GM06990 (cell line): Measurements from ENCODE around the gene SLC23A3.
"Not testable (repeated sequence)": the region's sequence is repeated elsewhere in the genome, so short reads cannot be mapped to it uniquely, and the experiment has no call there.

Experiments used
- DNase-seq: peaks from one replicate; pipeline ENCODE4 v3.0.0-alpha.2; 2011; ENCODE audit not compliant: insufficient read length; ENCODE audit errors: extremely low read depth
- H3K27me3 ChIP-seq: replicated peaks from 2 replicates; pipeline ENCODE4 v1.6.0; 2011; ENCODE audit warnings: low read length; ENCODE audit not compliant: control insufficient read depth, insufficient read depth
- H3K36me3 ChIP-seq: 2 replicates; pipeline ENCODE4 v1.5.1; 2011; ENCODE audit warnings: low read length; ENCODE audit not compliant: control insufficient read depth, insufficient read depth
- H3K4me3 ChIP-seq: replicated peaks from 2 replicates; pipeline ENCODE4 v1.5.1; 2011; ENCODE audit warnings: low read depth, mild to moderate bottlenecking, control low read depth, low read length
- CTCF ChIP-seq: IDR thresholded peaks from 2 replicates; pipeline ENCODE4 v1.5.1; 2011; ENCODE audit warnings: low read length, control low read depth, mild to moderate bottlenecking, inconsistent platforms; ENCODE audit not compliant: insufficient read depth, poor library complexity, severe bottlenecking

Gene SLC23A3

GRCh38 chr2:219205981-219206327 lies 36.1 kb upstream of the SLC23A3 start:
- peaks cover 9% of the 10 kb centered on the region for H3K36me3 ChIP-seq
- TF ChIP-seq CTCF, result no peak
- H3K4me3 ChIP-seq, result peak overlapping the region; percentile 64
- DNase-seq, result no peak
- H3K27me3 ChIP-seq, result no peaks in the 10 kb centered on the region

- no peak for TF ChIP-seq CTCF
- no peak overlapping the region for H3K4me3 ChIP-seq
- no peaks in the 10 kb centered on the region for H3K27me3 ChIP-seq
- DNase-seq, result no peak
- H3K36me3 ChIP-seq, result peaks cover 9% of the 10 kb centered on the region
Measured at GRCh38 chr2:219205165-219205538, 35.3 kb upstream of the SLC23A3 start.

- no peak overlapping the region for H3K4me3 ChIP-seq
- TF ChIP-seq CTCF, result no peak
- H3K36me3 ChIP-seq, result peaks cover 9% of the 10 kb centered on the region
- no peak for DNase-seq
- H3K27me3 ChIP-seq, result no peaks in the 10 kb centered on the region
Measured at GRCh38 chr2:219204425-219205164, 34.8 kb upstream of the SLC23A3 start.

- not testable (repeated sequence) for DNase-seq, H3K36me3 ChIP-seq, H3K4me3 ChIP-seq, H3K27me3 ChIP-seq
Measured at GRCh38 chr2:219201331-219201730, 31.5 kb upstream of the SLC23A3 start.

DNA sequence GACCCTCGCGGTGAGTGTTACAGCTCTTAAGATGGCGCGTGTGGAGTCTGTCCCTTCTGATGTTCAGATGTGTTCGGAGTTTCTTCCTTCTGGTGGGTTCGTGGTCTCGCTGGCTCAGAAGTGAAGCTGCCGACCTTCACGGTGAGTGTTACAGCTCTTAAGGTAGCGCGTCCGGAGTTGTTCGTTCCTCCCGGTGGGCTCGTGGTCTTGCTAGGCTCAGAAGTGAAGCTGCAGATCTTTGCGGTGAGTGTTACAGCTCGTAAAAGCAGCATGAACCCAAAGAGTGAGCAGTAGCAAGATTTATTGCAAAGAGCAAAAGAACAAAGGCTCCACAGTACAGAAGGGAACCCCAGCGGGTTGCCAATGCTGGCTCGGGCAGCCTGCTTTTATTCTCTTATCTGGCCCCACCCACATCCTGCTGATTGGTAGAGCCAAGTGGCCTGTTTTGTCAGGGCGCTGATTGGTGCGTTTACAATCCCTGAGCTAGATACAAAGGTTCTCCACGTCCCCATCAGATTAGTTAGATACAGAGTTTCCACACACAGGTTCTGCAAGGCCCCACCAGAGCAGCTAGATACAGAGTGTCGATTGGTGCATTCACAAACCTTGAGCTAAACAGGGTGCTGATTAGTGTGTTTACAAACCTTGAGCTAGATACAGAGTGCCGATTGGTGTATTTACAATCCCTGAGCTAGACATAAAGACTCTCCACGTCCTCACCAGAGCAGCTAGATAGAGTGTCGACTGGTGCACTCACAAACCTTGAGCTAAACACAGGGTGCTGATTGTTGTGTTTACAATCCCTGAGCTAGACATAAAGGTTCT lies 30.9 kb upstream of the SLC23A3 start:
- not testable (repeated sequence) for H3K36me3 ChIP-seq, H3K27me3 ChIP-seq, H3K4me3 ChIP-seq, DNase-seq

- no peak for DNase-seq
- H3K36me3 ChIP-seq, result no peaks in the 10 kb centered on the region
- no peaks in the 10 kb centered on the region for H3K27me3 ChIP-seq
- no peak overlapping the region for H3K4me3 ChIP-seq
- no peak for TF ChIP-seq CTCF
Measured at GRCh38 chr2:219199470-219200211, 29.8 kb upstream of the SLC23A3 start.
